ENCODE data around the gene SDR42E1. TPM values are rescaled to one million over a fixed set of nuclear protein-coding genes. Genes with fewer than 3 reads are reported as not detected.
"Not testable (repeated sequence)": the region's sequence is repeated elsewhere in the genome, so short reads cannot be mapped to it uniquely, and the experiment has no call there.

The SDR42E1 gene
- total RNA-seq, 1 experiment from 2014 or later = not detected

DNA sequence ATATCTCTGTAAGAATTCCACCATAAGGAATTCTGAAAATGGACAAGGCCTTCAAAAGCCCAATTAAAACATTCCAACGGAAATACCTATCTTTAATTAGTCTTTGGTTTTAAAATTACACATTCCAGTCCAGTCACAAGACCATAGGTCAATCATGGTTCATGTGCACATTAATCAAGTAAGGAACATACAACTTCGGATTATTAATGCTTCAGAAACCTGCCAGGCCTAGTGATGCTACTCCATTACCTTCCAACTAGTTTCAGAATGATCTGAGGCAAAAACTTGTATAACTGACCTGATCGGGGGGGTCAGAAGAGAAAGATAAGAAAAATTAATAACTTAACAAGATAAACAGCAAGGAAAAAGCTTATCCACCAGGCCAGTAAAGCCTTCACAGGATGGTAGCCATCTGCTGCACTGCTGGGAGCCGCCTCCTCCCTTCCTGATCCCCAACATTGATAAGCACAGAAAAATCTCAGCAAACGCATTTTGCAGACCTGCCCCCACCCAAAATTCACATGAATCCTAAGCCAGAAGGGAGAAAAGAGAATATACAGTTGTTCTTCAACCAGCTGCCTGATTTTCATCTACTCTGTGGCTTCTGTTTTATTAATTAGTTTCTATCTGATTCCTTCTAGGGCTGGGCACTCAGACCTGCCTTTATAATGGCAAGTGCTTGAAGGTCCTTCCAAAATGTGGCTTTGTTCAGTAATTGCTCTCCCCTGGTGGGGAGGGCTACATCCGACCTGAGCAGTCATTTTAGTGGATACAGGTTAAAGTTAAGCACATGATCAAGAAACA lies 6.0 kb downstream of the SDR42E1 start:
- no peak for DNase-seq (ENCODE audit: low spot score)

GRCh38 chr16:82004601-82005000 lies 6.7 kb downstream of the SDR42E1 start:
- DNase-seq (ENCODE audit: low spot score) = no peak

DNA sequence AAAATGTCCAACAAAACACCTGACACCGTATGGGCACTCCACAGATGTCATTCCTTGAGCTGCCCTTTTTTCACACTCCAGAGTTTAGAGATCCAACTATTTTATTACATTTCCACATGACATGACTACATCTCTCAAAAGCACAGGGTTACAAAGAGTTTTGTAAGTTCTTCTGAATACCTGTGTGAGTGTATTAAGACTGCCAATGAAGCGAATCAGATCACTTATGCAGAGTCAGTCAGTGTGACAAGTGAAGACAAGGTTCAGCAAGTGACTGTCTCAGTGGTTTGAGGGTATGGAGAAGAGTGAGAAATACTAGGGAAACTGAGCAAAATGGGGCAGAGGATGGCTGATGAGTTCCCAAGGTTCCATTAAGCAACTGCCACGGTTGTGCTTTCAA lies 8.4 kb downstream of the SDR42E1 start:
- DNase-seq (ENCODE audit: low spot score) = no peak

DNA sequence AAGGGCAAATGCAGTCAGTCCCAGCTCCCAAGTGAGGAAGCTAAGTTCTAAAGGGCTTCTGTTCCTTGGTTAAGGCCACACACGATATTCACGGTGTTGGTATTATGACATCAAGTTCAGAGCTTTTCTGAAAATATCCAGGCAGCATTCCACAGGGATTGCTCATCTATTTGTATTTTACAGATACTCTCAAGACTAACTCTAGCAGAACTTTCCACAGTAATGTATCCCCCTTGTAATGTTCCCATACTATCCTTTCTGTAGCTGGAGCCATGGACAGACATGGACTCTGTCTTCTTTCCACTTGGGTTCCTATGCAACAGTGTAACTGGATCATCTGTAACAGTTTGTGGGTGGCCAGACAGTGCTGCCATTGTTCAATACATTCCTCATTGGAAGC lies 13.5 kb downstream of the SDR42E1 start:
- DNase-seq (ENCODE audit: low spot score) = peak; percentile 52

DNA sequence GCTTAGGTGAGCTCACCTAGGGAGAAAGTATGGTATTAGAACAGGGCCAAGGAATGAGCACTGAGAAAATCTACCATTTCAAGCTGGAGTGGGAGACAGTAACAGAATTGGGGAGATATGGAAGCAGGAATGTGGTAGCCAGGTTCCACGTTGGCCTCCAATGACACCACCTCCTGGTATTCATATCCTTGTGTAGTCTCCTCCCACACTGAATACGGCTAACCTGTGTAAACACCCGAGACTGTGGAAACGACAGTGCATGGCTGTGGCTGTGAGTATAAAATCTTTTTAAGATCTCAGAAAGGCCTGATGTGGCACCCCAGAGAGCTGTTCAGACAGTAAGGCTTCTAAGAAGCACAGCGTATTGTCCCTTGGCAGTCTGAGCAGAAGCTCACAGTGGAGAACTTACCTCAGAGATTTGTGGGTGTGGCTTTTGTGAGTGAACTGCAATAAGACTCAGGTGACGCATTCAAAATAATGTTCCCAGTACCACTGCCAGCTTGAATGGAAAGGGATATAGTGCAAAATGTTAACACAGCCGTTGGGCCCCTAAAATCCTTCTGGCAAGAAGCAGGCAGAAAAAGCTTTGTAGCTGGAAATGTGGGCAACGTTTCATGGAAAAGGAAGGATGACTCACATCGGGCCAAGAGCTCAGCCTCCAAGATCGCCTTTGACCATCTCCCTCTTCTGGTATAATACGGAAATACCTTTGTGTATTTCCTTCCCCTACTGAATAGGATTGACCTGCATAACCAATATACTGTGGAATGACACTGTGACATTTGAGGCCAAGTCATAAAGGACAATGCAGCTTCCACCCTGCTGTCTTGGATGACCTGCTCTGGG lies 14.4 kb downstream of the SDR42E1 start:
- DNase-seq (ENCODE audit: low spot score) = peak; percentile 75

DNA sequence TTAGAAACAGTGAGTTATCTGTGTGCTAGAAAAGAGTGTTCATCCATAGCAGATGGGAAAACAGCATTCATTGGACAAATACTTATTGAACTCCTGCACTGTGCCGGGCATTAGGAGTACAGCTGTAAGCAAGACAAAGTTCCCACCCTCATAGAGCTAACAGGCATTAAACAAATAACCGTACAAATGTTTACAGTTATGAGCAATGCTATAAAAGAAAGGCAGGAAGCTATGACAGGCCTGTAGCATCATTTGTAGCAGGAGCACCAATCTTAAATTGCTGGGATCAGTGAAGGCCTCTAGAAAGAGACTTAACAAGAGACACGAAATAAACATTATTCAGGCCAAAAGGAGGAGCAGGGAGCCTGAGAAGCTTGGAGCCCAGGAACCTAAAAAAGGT lies 15.6 kb downstream of the SDR42E1 start:
- no peak for DNase-seq (ENCODE audit: low spot score)

- no peak for DNase-seq (ENCODE audit: low spot score)
Measured at GRCh38 chr16:81994485-81994884, 16.8 kb downstream of the SDR42E1 start.

GRCh38 chr16:81992859-81993258 lies 18.4 kb downstream of the SDR42E1 start:
- no peak for DNase-seq (ENCODE audit: low spot score)

DNA sequence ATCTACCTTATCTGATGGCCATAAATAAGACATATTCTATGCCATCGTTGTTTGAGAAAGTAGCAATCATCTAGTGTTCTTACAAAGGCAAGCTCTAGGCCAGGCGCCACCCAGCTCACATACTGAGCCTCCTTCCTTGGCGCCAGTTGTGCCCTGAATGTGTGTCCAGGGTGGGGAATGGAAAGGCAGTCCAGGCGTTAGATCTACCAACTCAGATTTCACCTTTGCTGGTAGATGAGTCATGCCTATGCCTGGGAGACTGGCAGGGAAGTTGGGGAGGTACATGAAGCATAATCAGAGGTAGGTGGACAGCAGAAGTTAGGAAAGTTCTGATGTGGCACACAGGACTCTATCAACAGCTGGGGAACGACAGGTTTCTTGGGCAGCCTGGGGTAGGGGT lies 23.6 kb downstream of the SDR42E1 start:
- DNase-seq (ENCODE audit: low spot score) = no peak

- no peak for DNase-seq (ENCODE audit: low spot score)
Measured at GRCh38 chr16:81987121-81987520, 24.1 kb downstream of the SDR42E1 start.

- DNase-seq (ENCODE audit: low spot score) = not testable (repeated sequence)
Measured at GRCh38 chr16:81977335-81977942, 33.8 kb downstream of the SDR42E1 start.

DNA sequence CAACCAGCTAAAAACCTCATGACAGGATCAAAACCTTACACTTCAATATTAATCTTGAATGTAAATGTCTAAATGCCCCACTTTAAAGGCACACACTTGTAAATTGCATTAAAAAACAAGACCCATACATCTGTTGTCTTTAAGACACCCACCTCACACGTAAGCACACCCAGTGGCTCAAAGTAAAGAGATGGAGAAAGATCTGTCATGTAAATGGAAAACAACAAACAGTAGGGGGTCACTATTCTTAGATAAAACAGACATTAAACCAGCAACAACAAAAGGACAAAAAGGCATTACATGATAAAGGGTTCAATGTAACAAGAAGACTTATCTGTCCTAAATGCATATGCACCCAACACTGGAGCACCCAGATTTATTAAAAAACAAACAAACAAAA lies 35.6 kb downstream of the SDR42E1 start:
- DNase-seq (ENCODE audit: low spot score) = no peak

DNA sequence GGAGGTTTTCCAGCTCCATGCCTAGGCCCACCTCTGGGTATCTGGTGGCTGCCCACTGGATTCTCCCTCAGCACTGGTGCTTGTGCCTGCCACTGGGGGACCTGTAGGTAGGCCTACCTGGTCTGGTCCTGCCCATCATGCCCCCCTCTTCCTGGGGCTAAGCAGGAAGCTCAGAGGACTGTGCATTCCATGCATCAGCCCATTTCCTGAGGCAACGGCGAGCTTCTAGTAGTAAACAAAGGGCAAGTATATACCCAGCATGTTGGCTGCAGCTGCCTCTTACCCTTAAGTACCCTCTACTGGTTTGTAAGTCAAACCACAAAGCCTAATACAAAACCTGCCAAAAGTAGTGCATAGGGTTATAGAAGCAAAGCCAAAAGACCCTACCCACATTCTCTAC lies 37.5 kb downstream of the SDR42E1 start:
- DNase-seq (ENCODE audit: low spot score) = no peak

- no peak for DNase-seq (ENCODE audit: low spot score)
Measured at GRCh38 chr16:81971853-81972252, 39.4 kb downstream of the SDR42E1 start.

DNA sequence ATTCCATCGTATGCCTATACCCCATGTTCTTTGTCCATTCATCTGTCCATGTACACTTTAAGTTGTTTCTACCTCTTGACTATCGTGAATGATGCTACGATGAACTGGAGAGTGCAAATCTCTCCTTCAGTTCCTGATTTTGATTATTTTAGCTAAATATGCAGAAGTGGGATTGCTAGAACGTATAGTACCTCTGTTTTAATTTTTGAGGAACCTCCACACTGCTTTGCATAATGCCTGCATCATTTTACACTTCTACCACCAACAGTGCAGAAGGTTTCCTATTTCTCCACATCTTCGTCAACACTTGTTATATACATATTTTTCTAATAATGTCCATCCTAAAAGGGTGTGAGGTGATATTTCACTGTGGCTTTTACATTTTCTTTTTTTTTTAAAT lies 43.9 kb downstream of the SDR42E1 start:
- DNase-seq (ENCODE audit: low spot score) = no peak

DNA sequence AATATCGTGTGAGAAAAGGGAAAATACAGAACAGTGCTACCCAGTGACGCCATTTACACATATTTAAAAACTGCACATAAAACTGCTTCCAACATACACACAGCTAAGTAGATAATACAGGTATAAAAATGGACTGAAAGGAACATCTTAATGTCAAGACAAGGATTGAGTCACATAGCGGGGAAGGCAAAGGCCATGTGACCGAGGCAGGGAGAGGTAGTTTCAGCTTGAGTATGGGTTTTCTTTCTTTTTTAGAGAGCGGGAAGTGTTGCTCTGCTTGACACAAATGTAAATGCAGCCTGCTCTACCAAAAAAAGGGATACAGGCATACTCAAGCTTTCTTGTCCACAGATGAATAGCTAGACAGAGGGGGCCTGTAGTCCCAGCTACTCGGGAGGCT lies 46.5 kb downstream of the SDR42E1 start:
- DNase-seq (ENCODE audit: low spot score) = no peak

- DNase-seq (ENCODE audit: low spot score) = no peak
Measured at GRCh38 chr16:81956213-81956948, 54.9 kb downstream of the SDR42E1 start.

DNA sequence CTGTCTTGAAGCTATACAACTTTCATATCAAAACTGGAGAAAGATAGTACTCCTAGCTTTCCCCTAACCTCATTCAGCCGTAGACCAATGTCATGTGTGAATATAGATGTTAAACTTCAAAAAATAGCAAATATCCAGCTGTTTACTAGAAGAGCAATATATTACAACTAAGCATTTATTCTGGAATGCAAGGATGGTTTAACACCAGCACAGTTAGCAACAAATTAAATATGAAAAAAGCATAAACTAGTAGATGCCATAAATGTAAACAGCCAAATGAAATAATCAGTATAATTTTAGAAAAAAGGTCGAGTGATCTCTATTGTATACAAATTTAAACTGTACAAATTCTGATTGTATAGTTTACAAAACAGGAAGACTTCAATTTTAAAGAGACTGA lies 59.7 kb downstream of the SDR42E1 start:
- DNase-seq (ENCODE audit: low spot score) = no peak

DNA sequence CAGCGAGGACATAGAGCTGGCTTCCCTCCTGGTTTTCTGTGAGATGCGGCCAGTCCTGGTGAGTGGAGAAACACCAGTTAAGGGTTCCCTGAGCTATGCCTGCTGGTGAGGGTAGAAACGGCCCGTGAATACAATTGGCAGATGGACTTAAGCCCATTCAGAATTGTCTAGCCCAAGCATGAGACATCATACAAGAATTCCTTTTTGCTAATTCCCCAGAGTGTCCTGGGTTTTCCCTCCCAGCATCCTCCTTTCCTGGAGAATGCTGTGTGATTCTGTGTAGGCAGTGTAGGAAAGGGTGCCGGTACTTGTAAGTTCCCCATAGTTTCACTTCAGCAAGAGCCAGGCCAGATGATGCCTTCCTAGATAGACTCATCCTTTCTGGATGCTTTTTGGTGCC lies 65.1 kb downstream of the SDR42E1 start:
- no peak for DNase-seq (ENCODE audit: low spot score)

- DNase-seq (ENCODE audit: low spot score) = no peak
Measured at GRCh38 chr16:81945665-81946064, 65.6 kb downstream of the SDR42E1 start.

DNA sequence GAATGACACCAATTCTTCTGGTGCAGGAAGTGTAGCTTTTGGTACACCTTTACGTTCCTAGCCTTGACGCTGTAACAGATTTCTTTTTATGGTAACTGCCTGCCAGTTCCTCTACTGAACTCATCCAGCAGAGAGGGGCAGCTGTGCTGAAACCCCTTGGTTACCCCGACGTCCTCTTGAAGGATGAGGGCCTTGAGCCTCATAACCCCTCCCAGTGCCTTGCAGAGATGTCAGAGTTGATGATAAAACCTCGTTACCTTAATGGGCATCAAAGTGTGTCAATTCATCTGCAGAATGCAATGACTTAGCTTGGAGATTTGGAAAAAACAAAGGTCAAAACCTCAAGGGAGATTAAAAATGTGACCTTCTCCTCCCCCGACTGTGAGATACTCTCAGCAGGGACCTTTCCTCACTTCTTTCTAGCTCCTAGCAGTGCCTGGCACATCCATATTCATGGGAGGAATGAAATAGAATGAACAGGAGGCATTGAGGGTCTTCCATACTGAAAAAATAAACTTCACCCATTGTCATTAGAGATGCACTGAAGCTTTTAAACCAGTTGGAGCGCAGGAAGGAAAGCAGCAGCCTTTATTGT lies 69.2 kb downstream of the SDR42E1 start:
- DNase-seq (ENCODE audit: low spot score) = no peak
